Measurements from ENCODE around the gene ODF2L. TPM values are rescaled to one million over a fixed set of nuclear protein-coding genes. Genes with fewer than 3 reads are reported as not detected.
"Not testable (repeated sequence)": the region's sequence is repeated elsewhere in the genome, so short reads cannot be mapped to it uniquely, and the experiment has no call there.

Gene ODF2L
- total RNA-seq, 1 donor from 2014 or later, result 5.1 TPM

DNA sequence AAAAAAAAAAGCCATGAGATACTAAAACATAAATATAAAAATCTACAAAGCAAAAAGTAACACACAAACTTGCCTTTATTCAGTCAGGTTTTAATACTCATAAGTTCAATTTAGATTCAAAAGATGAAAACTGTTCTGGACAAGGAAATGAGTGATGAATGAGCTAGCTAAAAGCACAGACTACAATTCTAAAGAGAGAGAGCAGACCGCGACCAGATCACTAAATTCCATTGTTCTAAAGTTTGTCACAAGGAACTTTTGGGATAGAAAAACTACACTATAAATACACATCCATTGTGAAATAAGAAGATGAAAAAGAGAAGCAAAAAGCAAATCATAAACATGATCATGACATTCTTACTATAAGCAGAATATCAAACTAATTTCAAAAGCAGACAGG is 1.7 kb downstream of the ODF2L start:
- intact Hi-C loops (cut with DNase I), result loop anchor here (10.0 kb wide), 2 partner anchors 310 to 930 kb away; partner anchors contain the start of genes LMO4 and SH3GLB1

DNA sequence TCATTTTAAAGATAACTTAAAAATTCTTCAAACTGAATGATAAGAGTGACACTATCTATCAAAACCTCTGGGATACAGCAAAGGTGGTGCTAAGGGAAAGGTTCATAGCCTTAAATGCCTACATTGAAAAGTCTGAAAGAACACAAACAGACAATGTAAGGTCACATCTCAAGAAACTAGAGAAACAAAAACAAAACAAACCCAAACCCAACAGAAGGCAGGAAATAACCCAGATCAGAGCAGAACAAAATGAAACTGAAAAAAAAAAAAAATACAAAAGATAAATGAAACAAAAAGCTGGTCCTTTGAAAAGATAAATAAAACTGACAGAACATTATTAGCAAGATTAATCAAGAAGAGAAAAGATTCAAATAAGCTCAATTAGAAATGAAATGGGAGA is 6.8 kb downstream of the ODF2L start:
- DNase-seq (ENCODE audit: missing footprints) (no peak), ATAC-seq (no peak)
- intact Hi-C loops (cut with DNase I), result loop anchor here (10.0 kb wide), 1 partner anchor 695 kb away; no protein-coding TSS in a partner anchor

More for the DNA sequence above, 1.7 kb downstream of the ODF2L start:
- ATAC-seq, result no peak
- DNase-seq (ENCODE audit: missing footprints), result no peak

DNA sequence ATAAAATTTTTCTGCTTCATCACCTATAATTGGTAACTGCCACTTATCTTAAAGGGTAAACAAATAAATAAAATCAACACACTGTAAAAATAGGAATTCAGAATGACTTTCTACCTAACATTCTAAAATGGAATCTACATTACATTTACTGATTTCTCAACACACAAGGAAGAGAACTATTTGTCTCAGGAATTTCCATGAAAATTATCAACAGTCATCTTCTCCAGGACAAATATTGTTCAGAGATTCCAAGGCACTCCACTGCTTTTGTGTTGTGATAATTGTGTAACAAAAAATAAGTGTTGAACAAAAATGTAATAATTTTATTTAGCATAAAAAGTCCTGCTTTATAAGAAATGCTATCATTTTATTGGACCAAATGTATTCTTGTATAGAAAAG is 7.3 kb downstream of the ODF2L start:
- intact Hi-C loops (cut with DNase I), result loop anchor here (10.0 kb wide), 1 partner anchor 696 kb away; no protein-coding TSS in a partner anchor
- ATAC-seq, result no peak
- no peak for DNase-seq (ENCODE audit: missing footprints)

DNA sequence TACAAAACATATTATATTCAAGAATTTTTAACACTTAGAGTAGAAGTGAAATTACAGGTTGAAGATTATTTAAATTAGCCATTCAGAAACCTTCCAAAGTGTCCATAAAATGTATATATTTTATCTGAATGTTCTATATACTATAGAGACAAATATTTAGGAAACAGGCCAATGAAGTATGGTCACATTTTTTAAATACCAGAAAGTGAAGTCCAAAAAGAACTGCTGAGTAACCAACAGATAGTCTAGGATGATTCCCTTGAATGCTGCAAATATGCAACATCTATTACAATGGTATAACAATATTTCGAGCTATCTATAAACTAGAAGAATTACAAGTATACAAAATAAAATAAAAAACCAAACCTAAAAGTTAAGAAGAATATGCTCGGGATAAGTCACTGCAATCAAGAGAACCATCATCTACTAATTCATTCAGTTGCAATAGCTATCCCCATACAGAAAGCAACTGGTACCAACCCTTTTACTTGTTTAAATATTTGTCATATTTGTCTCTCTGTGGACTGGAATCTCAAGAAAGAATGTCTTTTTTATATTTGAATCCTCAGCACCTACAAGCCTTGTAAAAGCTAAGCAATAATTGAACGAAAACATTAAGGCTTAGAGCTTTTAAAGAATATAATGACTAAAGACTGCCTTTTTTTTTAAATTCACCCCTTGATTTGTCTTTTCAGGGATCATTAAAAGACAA is 8.1 kb downstream of the ODF2L start:
- intact Hi-C loops (cut with DNase I), result loop anchor here (10.0 kb wide), 1 partner anchor 697 kb away; no protein-coding TSS in a partner anchor
- ATAC-seq (no peak), DNase-seq (ENCODE audit: missing footprints) (no peak)

DNA sequence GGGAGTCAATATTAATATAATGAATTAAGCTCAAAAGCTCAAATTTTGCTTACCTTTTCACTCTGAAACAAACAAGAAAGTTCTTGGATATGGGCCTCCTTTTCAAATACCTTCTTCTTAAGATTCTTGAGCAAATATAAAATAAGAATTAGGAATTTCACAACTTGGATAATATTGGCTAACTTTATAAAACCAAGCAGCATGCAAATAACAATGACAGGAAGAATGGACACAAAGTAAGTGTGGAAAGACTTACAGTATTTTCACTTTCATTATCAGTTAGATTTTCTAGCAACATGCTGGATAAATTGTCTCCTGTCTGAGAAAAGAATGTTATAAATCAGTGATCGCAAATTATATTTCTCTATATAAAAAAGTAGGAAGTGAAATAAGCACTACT is 13.2 kb downstream of the ODF2L start:
- DNase-seq (ENCODE audit: missing footprints) (no peak), ATAC-seq (no peak)
- intact Hi-C loops (cut with DNase I), result loop anchor here (10.0 kb wide), 1 partner anchor 702 kb away; no protein-coding TSS in a partner anchor

DNA sequence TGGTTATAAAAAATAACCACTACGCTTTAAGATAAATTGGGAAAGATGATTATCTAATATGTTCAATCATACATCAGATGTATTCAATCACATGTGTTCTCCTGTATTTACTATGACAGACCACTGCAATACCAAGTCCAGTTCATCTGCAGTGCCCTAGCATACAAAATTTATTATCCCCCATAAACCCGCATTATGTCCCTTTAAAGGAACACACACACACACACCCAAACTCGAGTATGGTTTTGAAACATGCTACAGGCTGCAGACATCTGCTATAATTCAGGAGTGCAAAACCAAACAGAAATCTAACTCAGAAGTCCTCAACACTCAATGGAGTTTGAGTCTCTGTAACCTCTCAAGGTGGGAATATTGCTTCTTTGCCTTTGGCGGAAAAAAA is 14.9 kb downstream of the ODF2L start:
- DNase-seq (ENCODE audit: missing footprints) (no peak), ATAC-seq (no peak)
- intact Hi-C loops (cut with DNase I), result loop anchor here (2.0 to 10.0 kb wide), 2 partner anchors 124 to 704 kb away; no protein-coding TSS in a partner anchor

DNA sequence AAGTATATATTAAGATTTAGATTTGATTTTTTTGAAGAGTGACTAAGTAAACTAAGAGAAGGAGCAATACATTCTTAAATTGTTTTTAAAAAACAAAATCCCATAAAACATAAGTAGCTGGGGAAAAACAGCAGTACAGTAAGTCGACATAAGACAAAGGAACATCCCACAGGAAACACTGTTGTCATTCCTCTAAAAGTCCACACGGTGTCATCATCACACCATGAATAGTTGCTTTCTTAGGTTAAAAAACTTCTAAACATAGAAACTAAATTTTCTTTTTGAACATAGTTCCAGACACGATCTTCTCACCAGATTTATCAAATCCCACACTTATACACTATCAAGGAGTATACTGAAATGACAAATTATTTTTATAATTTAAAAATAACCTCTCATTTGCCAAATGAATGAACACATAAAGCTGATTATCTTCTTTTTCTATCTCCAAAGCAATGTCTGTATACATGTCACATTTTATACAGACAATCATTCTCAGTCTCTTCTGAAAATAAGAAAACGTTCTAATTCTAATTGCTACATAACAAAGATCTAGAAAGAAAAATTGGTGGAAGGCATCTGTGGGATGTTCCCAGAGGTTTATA is 15.8 kb downstream of the ODF2L start:
- intact Hi-C loops (cut with DNase I), result loop anchor here (2.0 to 10.0 kb wide), 2 partner anchors 124 to 704 kb away; no protein-coding TSS in a partner anchor
- DNase-seq (ENCODE audit: missing footprints) (no peak), ATAC-seq (peak; percentile 65)

DNA sequence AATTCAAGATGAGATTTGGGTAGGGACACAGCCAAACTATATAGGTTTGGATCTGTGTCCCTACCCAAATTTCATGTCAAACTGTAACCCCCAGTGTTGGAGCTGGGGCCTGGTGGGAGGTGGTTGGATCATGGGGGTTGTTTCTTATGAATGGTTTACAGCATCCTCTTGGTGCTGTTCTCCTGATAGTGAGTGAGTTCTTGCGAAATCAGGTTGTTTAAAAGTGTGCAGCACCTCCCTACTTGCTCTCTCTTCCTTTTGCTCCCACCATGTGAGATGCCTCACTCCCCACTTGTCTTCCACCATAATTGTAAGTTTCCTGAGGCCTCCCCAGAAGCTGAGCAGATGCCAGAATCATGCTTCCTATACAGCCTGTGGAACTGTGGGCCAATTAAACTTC is 17.3 kb downstream of the ODF2L start:
- DNase-seq (ENCODE audit: missing footprints) (no peak), ATAC-seq (no peak)
- intact Hi-C loops (cut with DNase I), result no loop called here

DNA sequence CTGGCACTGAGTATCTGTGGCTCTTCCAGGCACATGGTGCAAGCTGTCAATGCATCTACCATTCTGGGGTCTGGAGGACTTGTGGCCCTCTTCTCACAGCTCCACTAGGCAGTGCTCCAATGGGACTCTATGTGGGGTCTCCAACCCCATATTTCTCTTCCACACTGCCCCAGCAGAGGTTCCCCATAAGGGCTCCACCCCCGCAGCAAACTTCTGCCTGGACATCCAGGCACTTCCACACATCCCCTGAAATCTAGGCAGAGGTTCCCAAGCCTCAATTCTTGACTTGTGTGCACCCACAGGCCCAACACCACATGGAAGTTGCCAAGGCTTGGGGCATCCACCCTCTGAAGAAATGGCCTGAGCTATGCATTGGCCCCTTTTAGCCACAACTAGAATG is 18.8 kb downstream of the ODF2L start:
- intact Hi-C loops (cut with DNase I), result no loop called here
- DNase-seq (ENCODE audit: missing footprints), result no peak
- ATAC-seq, result no peak

DNA sequence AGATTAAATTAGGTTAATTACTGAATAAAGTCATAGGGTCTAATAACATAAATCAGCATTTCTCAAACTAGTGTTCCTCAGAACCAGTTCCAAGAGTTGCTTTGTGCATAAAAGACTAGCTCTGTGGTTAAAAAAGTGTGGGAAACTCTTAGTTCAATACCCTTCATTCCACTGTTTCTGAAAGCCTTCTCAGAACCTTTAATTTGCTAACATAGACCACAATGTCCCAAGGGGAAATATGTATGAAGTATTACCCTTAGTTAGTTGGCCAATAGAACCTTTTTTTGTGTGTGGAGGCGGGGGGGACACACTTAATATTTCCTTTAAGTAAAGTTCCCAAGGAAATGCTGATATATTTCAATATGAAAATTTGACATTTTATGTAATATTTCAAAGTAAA is 20.4 kb downstream of the ODF2L start:
- no peak for DNase-seq (ENCODE audit: missing footprints)
- intact Hi-C loops (cut with DNase I), result no loop called here
- no peak for ATAC-seq

DNA sequence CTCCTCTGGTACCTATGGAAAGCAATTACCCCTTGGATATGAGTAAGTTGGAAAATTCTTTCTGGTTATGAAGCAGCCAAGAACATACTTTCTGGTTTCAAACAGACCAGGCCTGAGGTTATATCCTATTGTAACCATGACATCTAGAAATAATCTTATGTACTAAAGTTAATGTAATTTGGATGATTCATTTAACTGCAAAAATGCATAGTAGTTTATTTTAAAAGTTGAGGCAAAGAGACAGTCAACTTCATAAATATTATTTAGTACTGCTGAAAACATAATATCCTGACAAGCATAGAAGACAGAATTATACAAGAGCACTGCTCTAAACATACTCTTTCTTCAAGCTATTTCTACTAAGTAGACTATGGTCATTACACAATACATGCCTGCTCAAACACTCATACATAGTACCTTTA is 25.5 kb downstream of the ODF2L start:
- DNase-seq (ENCODE audit: missing footprints) (no peak), ATAC-seq (no peak)
- intact Hi-C loops (cut with DNase I), result no loop called here

DNA sequence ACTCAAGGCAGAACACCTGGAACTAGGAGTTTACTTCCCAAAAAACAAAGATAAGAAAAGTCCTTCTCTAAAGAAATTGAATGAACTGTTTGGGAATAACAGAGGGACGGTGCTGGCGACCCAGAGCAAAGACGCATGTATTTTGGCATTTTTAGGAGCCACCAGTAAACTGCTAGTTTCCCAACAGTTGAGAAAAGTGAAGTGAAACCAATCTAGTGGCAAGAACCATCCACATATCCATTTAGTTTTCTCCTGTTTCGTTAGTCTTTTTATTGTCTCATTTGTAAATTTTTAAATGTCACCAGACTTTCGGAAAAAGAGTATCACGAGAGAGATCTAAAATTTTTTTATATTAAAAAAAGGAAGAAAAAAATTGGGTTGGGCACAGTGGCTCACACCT is 30.2 kb downstream of the ODF2L start:
- ATAC-seq (no peak), DNase-seq (ENCODE audit: missing footprints) (no peak)
- intact Hi-C loops (cut with DNase I), result no loop called here

DNA sequence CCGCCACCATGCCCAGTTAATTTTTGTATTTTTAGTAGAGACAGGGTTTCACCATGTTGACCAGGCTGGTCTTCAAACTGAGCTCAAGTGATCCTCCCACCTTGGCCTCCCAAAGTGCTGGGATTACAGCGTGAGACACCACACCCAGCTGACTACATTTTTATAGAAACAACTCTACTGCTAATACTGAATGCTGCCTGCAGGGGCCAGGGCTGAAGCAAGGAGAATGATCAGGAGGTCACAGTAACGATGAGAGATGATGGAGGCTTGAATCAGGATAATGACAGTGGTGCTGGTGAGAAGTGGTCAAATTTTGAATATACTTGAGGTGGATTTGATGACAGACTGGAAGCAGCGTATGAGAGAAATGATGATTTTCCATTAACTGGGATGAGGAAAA is 33.3 kb downstream of the ODF2L start:
- intact Hi-C loops (cut with DNase I), result no loop called here
- ATAC-seq, result no peak

DNA sequence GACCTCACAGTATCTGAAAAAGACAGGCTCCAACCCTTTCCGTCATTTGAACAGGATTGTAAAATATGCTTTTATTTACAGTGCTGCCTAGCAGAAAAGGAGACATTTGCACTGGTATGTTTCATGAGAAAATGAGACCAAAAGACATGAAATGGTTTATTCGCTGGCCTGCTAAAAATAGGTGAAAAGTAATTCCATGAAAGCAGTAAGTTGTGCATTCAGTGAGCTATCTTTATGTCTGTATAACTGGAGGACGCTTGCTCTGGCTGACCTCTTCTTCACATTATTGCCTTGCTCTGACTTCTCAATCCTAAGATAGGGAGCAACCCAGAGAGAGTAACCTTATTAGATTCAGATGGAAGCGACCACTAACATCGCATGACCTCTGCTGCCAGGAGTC is 38.3 kb downstream of the ODF2L start:
- intact Hi-C loops (cut with DNase I), result no loop called here
- ATAC-seq (no peak), DNase-seq (ENCODE audit: missing footprints) (no peak)

More for the DNA sequence above, 33.3 kb downstream of the ODF2L start:
- no peak for DNase-seq (ENCODE audit: missing footprints)

DNA sequence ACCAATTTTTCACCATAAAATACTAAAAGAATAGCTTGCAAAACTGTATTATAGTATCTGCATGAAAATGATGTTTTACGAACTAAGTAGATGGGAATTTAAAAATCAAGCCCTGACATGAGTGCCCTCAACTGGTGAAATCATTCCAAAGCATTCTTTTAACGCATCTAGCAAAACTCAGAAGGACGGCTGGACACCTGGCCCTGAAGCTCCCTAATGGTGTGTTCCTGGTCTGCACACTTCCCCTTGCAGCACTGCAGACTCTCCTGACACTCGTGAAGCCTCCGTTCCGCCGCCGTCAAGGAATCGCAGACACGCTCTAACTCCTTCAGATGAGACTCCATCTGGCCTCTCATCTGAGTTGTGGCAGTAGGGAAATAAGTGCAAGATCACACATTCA is 39.9 kb downstream of the ODF2L start:
- DNase-seq (ENCODE audit: missing footprints) (peak; percentile 66), ATAC-seq (no peak)
- intact Hi-C loops (cut with DNase I), result no loop called here

DNA sequence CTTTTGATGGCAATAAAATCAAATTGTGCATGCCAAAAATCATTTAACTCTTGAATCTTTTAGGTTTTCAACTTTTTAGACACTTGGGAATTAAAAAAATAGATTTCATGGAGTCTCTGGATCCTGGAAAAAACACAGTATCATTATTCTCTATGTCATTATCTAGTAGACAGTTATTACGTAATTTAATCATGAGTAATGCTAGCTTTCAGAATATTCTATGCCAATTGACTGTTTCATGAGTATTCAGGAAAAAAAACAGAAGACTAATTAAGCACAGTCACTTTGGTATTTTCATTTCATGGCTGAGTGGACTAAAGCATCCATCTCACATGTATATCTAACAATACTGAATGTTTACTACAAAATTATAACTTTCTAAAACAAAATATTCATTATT is 44.0 kb downstream of the ODF2L start:
- intact Hi-C loops (cut with DNase I), result no loop called here
- DNase-seq (ENCODE audit: missing footprints) (no peak), ATAC-seq (no peak)

DNA sequence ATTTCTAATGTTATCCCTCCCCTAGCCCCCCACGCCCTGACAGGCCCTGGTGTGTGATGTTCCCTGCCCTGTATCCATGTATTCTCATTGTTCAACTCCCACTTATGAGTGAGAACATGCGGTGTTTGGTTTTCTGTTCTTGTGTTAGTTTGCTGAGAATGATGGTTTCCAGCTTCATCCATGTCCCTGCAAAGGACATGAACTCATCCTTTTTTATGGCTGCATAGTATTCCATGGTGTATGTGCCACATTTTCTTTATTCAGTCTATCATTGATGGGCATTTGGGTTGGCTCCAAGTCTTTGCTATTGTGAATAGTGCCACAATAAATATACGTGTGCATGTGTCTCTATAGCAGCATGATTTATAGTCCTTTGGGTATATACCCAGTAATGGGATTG is 45.9 kb downstream of the ODF2L start:
- intact Hi-C loops (cut with DNase I); DNase-seq (ENCODE audit: missing footprints); ATAC-seq: not testable (repeated sequence)

DNA sequence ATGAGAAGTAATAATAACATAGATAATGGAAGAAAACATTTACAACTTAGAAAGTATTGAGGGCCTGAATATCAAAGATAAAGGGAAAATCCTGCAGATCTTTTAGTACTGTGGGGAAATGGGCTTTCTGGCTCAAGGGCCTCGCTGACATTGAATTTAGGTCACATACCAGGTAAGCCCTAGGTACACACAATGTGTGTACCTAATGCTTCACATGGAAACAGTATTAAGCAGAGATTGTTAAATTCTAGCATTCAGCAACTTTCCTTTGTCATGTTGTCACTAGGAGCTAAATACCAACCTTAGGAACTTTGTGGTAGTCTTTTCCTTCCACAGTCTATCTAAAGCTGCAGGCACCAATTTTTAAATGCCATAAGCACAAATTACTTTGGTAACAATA is 49.7 kb downstream of the ODF2L start:
- DNase-seq (ENCODE audit: missing footprints) (no peak), ATAC-seq (no peak)
- intact Hi-C loops (cut with DNase I), result no loop called here

DNA sequence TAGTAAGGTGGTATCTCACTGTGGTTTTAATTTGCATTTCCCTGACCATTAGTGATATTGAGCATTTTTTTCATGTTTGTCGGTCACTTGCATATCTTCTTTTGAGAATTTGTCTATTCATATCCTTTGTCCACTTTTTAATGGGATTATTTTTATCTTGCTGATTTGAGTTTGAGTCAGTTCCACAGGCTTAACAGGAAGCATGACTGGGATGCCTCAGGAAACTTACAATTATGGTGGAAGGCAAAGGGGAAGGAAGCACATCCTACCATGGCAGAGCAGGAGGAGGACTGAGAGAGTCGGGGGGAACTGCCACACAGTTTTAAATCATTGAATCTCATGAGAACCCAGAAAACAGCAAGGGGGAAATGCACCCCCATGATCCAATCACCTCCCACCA is 51.1 kb downstream of the ODF2L start:
- no peak for ATAC-seq
- no peak for DNase-seq (ENCODE audit: missing footprints)
- intact Hi-C loops (cut with DNase I), result no loop called here

DNA sequence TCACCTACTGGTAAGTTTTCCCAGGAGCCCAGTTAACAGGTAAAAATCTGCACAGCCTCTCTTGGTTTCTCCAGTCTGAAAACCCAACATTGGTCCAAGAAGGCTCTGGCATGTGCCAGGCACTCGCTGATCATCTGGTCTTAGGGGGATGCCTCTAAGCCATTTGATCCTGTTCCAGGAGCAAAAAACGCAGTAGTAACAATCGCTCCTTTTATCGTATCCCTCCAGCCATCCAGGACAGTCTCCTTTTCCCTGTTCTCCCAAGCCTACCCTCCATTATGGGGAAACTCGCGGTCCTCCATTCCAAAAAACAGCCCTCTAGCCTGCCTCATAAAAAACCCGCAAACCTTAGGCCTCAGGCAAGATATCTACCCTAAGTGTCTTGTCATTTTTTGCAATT is 56.2 kb downstream of the ODF2L start:
- intact Hi-C loops (cut with DNase I), result no loop called here

More for the DNA sequence above, 56.2 kb downstream of the ODF2L start:
- DNase-seq (ENCODE audit: missing footprints) (no peak), ATAC-seq (no peak)

Measured in Right ventricle myocardium inferior (tissue), 1 donor.